Uterus (tissue), 4 donors: ENCODE measurements around the gene VAMP4. TPM values are rescaled to one million over a fixed set of nuclear protein-coding genes. Genes with fewer than 3 reads are reported as not detected.
"Not testable (repeated sequence)": the region's sequence is repeated elsewhere in the genome, so short reads cannot be mapped to it uniquely, and the experiment has no call there.

Source experiments
- DNase-seq, 2 donors: peaks; one replicate each; pipeline ENCODE4 v3.0.0-alpha.2; 2019 to 2020
- H3K27ac ChIP-seq, 2 donors: fragments of 200-600 bp; sonication (generic); 1 replicate in 1 of 2; 2 replicates in 1 of 2; pipeline ENCODE4 v1.5.1; 2016 to 2018
- H3K27me3 ChIP-seq, 2 donors: fragments of 200-600 bp; sonication (generic); one replicate each; pipeline ENCODE4 v1.5.1; 2018 to 2019; ENCODE audit warnings: control low read depth in 1 of 2
- H3K36me3 ChIP-seq, 2 donors: fragments of 200-600 bp; sonication (generic); one replicate each; pipeline ENCODE4 v1.5.1; 2019; ENCODE audit warnings: control low read depth in 1 of 2
- H3K4me1 ChIP-seq, 2 donors: fragments of 200-600 bp; sonication (generic); one replicate each; pipeline ENCODE4 v1.5.1; 2018 to 2019; ENCODE audit warnings: control low read depth in 1 of 2
- H3K4me3 ChIP-seq, 2 donors: fragments of 200-600 bp; sonication (generic); 1 replicate in 1 of 2; 2 replicates in 1 of 2; pipeline ENCODE4 v1.5.1; 2018 to 2019; ENCODE audit warnings: mild to moderate bottlenecking in 1 of 2
- H3K9me3 ChIP-seq, 2 donors: fragments of 200-600 bp; sonication (generic); one replicate each; pipeline ENCODE4 v1.5.1; 2019; ENCODE audit warnings: control low read depth in 1 of 2
- CTCF ChIP-seq, 4 experiments: fragments of 200-600 bp in 2 of 4; fragments of 450-650 bp in 2 of 4; sonication (generic) in 2 of 4; IDR thresholded peaks; one replicate each; pipeline ENCODE4 v1.5.1; 2016 to 2019; ENCODE audit warnings: antibody characterized with exemption in 4 of 4, mild to moderate bottlenecking in 2 of 4, moderate library complexity in 1 of 4
- POLR2A ChIP-seq, 2 donors: fragments of 450-650 bp; IDR thresholded peaks; one replicate each; pipeline ENCODE4 v1.6.1; 2016; ENCODE audit warnings: antibody characterized with exemption in 2 of 2, mild to moderate bottlenecking in 1 of 2, moderate library complexity in 1 of 2
- intact Hi-C: fragments of 100-400 bp; cut with DNase I; formaldehyde crosslinking; loops from one replicate; pipeline ENCODE4 v1.15.1; 2023; ENCODE audit warnings: low total_unique reads
- total RNA-seq, 4 donors: library from RNA; depleted of rRNA in 3 of 4; stranded (reverse); fragments of >200 nt in 3 of 4; gene quantifications; one replicate each; pipeline versions ENCODE4 v1.1.0 to v1.2.4, GENCODE V29; 2014 to 2023
- donor health status: DM: yes; HTN: yes; CAD: no.

VAMP4 gene
- total RNA-seq, 4 donors from 2014 or later: 8.2 to 30.2 (median 19.5) TPM

GRCh38 chr1:171712341-171712740, 29.5 kb downstream of the VAMP4 start:
- Histone ChIP-seq H3K4me3 (no peak overlapping the region), H3K27ac (no peak overlapping the region), H3K27me3 (no peaks in the 10 kb centered on the region), H3K4me1 (no peaks in the 10 kb centered on the region), H3K9me3 (no peaks in the 10 kb centered on the region), H3K36me3 (no peaks in the 10 kb centered on the region)
- TF ChIP-seq CTCF (IDR thresholded peaks at IDR 0.05): no peak
- TF ChIP-seq POLR2A (IDR thresholded peaks at IDR 0.05): no peak
- intact Hi-C loops: no loop called here
- DNase-seq: no peak

- Histone ChIP-seq H3K27ac (no peak overlapping the region), H3K4me1 (no peaks in the 10 kb centered on the region), H3K9me3 (no peaks in the 10 kb centered on the region), H3K36me3 (no peaks in the 10 kb centered on the region), H3K4me3 (no peak overlapping the region), H3K27me3 (no peaks in the 10 kb centered on the region)
- TF ChIP-seq POLR2A (IDR thresholded peaks at IDR 0.05) (no peak), CTCF (IDR thresholded peaks at IDR 0.05) (no peak)
- intact Hi-C loops: no loop called here
- DNase-seq: no peak
These were observed 30.2 kb downstream of the VAMP4 start for GRCh38 chr1:171711643-171712042.

- Histone ChIP-seq H3K27ac (no peak overlapping the region), H3K9me3 (no peaks in the 10 kb centered on the region), H3K4me1 (no peaks in the 10 kb centered on the region), H3K36me3 (no peaks in the 10 kb centered on the region), H3K4me3 (no peak overlapping the region), H3K27me3 (no peaks in the 10 kb centered on the region)
- DNase-seq: no peak
- TF ChIP-seq POLR2A (IDR thresholded peaks at IDR 0.05) (no peak), CTCF (IDR thresholded peaks at IDR 0.05) (no peak)
- intact Hi-C loops: no loop called here
These were observed 34.3 kb downstream of the VAMP4 start for GRCh38 chr1:171707583-171707982.

- H3K4me3 ChIP-seq: no peak overlapping the region
- H3K9me3 ChIP-seq: no peaks in the 10 kb centered on the region
- H3K4me1 ChIP-seq: no peaks in the 10 kb centered on the region
- intact Hi-C loops: no loop called here
- H3K27me3 ChIP-seq: no peaks in the 10 kb centered on the region
- H3K27ac ChIP-seq: no peak overlapping the region
- DNase-seq: no peak
- H3K36me3 ChIP-seq: no peaks in the 10 kb centered on the region
- TF ChIP-seq CTCF (IDR thresholded peaks at IDR 0.05) (no peak), POLR2A (IDR thresholded peaks at IDR 0.05) (no peak)
These were observed 39.3 kb downstream of the VAMP4 start for GRCh38 chr1:171702598-171702997.

GRCh38 chr1:171699531-171699930, 42.3 kb downstream of the VAMP4 start:
- Histone ChIP-seq H3K36me3 (no peaks in the 10 kb centered on the region), H3K27me3 (no peaks in the 10 kb centered on the region), H3K27ac (no peak overlapping the region), H3K9me3 (no peaks in the 10 kb centered on the region), H3K4me3 (no peak overlapping the region), H3K4me1 (no peaks in the 10 kb centered on the region)
- intact Hi-C loops: no loop called here
- TF ChIP-seq POLR2A (IDR thresholded peaks at IDR 0.05): no peak
- no peak for TF ChIP-seq CTCF (IDR thresholded peaks at IDR 0.05)
- DNase-seq: no peak

GRCh38 chr1:171695772-171696171, 46.1 kb downstream of the VAMP4 start:
- H3K27ac ChIP-seq, H3K9me3 ChIP-seq, intact Hi-C loops, H3K36me3 ChIP-seq, H3K4me3 ChIP-seq, DNase-seq, H3K27me3 ChIP-seq, H3K4me1 ChIP-seq: not testable (repeated sequence)

- H3K4me1 ChIP-seq, H3K4me3 ChIP-seq, intact Hi-C loops, H3K27ac ChIP-seq, H3K27me3 ChIP-seq, H3K9me3 ChIP-seq, DNase-seq, H3K36me3 ChIP-seq: not testable (repeated sequence)
These were observed 48.3 kb downstream of the VAMP4 start for GRCh38 chr1:171693541-171693940.
